ENCODE results near the gene SLC27A2.

SLC27A2 gene

DNA sequence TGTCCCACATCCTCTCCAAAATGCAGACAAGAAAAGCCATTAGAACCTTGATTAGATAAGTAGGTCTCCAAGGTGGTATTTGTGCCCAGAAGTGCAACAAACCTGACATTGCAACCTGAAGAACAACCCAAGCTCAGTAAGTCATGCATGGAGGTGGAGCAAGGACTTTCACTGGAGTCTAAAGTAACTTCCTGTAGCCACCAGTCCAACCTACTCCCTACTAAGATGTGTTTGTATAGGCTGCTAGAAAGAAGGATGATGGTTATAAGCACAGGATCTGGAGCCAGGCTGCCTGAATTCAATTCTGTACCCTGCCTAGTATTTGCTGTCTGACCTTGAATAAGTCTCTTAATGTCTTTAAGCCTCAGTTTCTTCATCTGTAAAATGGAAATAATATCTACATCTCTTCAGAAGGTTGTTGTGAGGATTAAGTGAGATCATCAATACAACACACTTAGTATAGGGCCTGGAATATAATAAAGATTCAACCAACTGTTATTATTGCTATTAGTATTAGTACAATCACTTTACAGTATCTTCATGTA lies 51.3 kb downstream of the SLC27A2 start:
- TF ChIP-seq POLR2AphosphoS5 (IDR thresholded peaks at IDR 0.05; ENCODE audit: low read depth, low read length) (no peak), FOXP2 (optimal IDR thresholded peaks at IDR 0.05; ENCODE audit: borderline replicate concordance, extremely low read depth, extremely low read length, insufficient read depth) (no peak), SIN3A (IDR thresholded peaks at IDR 0.05; ENCODE audit: borderline replicate concordance, insufficient read depth, low read length) (no peak), TAF1 (IDR thresholded peaks at IDR 0.05; ENCODE audit: borderline replicate concordance, insufficient read depth, low read length) (no peak)
- TF ChIP-seq, protein P1, sequence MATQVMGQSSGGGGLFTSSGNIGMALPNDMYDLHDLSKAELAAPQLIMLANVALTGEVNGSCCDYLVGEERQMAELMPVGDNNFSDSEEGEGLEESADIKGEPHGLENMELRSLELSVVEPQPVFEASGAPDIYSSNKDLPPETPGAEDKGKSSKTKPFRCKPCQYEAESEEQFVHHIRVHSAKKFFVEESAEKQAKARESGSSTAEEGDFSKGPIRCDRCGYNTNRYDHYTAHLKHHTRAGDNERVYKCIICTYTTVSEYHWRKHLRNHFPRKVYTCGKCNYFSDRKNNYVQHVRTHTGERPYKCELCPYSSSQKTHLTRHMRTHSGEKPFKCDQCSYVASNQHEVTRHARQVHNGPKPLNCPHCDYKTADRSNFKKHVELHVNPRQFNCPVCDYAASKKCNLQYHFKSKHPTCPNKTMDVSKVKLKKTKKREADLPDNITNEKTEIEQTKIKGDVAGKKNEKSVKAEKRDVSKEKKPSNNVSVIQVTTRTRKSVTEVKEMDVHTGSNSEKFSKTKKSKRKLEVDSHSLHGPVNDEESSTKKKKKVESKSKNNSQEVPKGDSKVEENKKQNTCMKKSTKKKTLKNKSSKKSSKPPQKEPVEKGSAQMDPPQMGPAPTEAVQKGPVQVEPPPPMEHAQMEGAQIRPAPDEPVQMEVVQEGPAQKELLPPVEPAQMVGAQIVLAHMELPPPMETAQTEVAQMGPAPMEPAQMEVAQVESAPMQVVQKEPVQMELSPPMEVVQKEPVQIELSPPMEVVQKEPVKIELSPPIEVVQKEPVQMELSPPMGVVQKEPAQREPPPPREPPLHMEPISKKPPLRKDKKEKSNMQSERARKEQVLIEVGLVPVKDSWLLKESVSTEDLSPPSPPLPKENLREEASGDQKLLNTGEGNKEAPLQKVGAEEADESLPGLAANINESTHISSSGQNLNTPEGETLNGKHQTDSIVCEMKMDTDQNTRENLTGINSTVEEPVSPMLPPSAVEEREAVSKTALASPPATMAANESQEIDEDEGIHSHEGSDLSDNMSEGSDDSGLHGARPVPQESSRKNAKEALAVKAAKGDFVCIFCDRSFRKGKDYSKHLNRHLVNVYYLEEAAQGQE (IDR thresholded peaks at IDR 0.05; ENCODE audit: insufficient read depth in 1 of 2, low read depth in 2 of 2, low read length in 2 of 2) = no peak

GRCh38 chr15:50234764-50235163 lies 52.8 kb downstream of the SLC27A2 start:
- TF ChIP-seq TAF1 (IDR thresholded peaks at IDR 0.05; ENCODE audit: borderline replicate concordance, insufficient read depth, low read length) (no peak), FOXP2 (optimal IDR thresholded peaks at IDR 0.05; ENCODE audit: borderline replicate concordance, extremely low read depth, extremely low read length, insufficient read depth) (no peak), POLR2AphosphoS5 (IDR thresholded peaks at IDR 0.05; ENCODE audit: low read depth, low read length) (no peak), SIN3A (IDR thresholded peaks at IDR 0.05; ENCODE audit: borderline replicate concordance, insufficient read depth, low read length) (no peak)
- TF ChIP-seq, protein P1 (IDR thresholded peaks at IDR 0.05; ENCODE audit: insufficient read depth in 1 of 2, low read depth in 2 of 2, low read length in 2 of 2) = no peak

- TF ChIP-seq, protein P1 (IDR thresholded peaks at IDR 0.05; ENCODE audit: insufficient read depth in 1 of 2, low read depth in 2 of 2, low read length in 2 of 2) = no peak
- TF ChIP-seq SIN3A (IDR thresholded peaks at IDR 0.05; ENCODE audit: borderline replicate concordance, insufficient read depth, low read length) = no peak
- no peak for TF ChIP-seq FOXP2 (optimal IDR thresholded peaks at IDR 0.05; ENCODE audit: borderline replicate concordance, extremely low read depth, extremely low read length, insufficient read depth)
- no peak for TF ChIP-seq TAF1 (IDR thresholded peaks at IDR 0.05; ENCODE audit: borderline replicate concordance, insufficient read depth, low read length)
- no peak for TF ChIP-seq POLR2AphosphoS5 (IDR thresholded peaks at IDR 0.05; ENCODE audit: low read depth, low read length)
Measured at GRCh38 chr15:50235794-50236193, 53.8 kb downstream of the SLC27A2 start.

- TF ChIP-seq FOXP2 (optimal IDR thresholded peaks at IDR 0.05; ENCODE audit: borderline replicate concordance, extremely low read depth, extremely low read length, insufficient read depth) = no peak
- no peak for TF ChIP-seq SIN3A (IDR thresholded peaks at IDR 0.05; ENCODE audit: borderline replicate concordance, insufficient read depth, low read length)
- TF ChIP-seq, protein P1 (IDR thresholded peaks at IDR 0.05; ENCODE audit: insufficient read depth in 1 of 2, low read depth in 2 of 2, low read length in 2 of 2) = no peak
- TF ChIP-seq TAF1 (IDR thresholded peaks at IDR 0.05; ENCODE audit: borderline replicate concordance, insufficient read depth, low read length) = no peak
- no peak for TF ChIP-seq POLR2AphosphoS5 (IDR thresholded peaks at IDR 0.05; ENCODE audit: low read depth, low read length)
Measured at GRCh38 chr15:50236433-50236832, 54.4 kb downstream of the SLC27A2 start.
